Transverse colon (tissue), 4 donors: ENCODE measurements around the gene F13A1.

Experiments
- EP300 ChIP-seq: sonication (generic); formaldehyde crosslinking; IDR thresholded peaks from one replicate; pipeline ENCODE4 v1.6.1; 2017; ENCODE audit warnings: antibody characterized with exemption, low read depth
- POLR2A ChIP-seq: fragments of 450-650 bp; IDR thresholded peaks from one replicate; pipeline ENCODE4 v1.6.1; 2016; ENCODE audit warnings: antibody characterized with exemption, mild to moderate bottlenecking, moderate library complexity
- POLR2AphosphoS5 ChIP-seq, 3 donors: sonication (generic); formaldehyde crosslinking; IDR thresholded peaks; one replicate each; pipeline ENCODE4 v1.6.1; 2016; ENCODE audit warnings: antibody characterized with exemption in 3 of 3
- TF ChIP-seq, protein P1 (sequence below), 5 experiments: fragments of 200-600 bp in 3 of 5; fragments of 450-650 bp in 2 of 5; sonication (generic) in 3 of 5; IDR thresholded peaks; 1 replicate in 2 of 5; 2 replicates in 3 of 5; pipeline ENCODE4 v1.5.1; 2016 to 2017; ENCODE audit warnings: antibody characterized with exemption in 5 of 5, inconsistent platforms in 3 of 5, mild to moderate bottlenecking in 2 of 5, moderate library complexity in 1 of 5

DNA sequence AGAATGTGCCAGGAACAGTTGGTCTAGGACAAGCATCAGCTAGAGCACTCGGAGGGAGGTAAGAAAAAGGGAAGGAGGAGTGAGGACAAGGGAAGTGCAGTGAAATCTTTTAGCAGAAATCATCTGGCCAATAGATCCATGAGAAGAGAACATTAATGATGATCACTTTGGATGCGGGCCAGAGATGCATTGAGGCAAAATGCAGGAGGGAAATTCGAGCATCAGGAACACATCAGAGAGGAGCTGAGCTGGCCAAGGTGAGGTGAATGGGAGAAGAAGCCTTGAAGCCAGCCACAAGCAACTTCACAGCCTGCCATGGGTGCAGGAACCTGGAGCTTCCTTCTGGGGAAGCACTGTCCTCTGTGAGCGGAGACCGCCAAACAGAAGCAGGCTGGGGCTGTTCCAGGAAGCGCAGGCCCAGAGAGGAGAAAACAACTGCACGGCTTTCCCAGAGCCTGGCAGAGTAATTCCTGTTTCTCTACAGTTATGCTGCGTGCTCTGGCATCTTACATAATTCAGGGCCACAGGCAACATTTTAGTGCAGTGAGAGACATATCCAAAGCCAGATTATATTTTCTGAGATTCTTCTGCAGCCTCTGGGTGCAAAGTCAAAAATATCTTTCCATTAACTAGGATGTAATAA lies 143.8 kb downstream of the F13A1 start:
- TF ChIP-seq, protein P1, sequence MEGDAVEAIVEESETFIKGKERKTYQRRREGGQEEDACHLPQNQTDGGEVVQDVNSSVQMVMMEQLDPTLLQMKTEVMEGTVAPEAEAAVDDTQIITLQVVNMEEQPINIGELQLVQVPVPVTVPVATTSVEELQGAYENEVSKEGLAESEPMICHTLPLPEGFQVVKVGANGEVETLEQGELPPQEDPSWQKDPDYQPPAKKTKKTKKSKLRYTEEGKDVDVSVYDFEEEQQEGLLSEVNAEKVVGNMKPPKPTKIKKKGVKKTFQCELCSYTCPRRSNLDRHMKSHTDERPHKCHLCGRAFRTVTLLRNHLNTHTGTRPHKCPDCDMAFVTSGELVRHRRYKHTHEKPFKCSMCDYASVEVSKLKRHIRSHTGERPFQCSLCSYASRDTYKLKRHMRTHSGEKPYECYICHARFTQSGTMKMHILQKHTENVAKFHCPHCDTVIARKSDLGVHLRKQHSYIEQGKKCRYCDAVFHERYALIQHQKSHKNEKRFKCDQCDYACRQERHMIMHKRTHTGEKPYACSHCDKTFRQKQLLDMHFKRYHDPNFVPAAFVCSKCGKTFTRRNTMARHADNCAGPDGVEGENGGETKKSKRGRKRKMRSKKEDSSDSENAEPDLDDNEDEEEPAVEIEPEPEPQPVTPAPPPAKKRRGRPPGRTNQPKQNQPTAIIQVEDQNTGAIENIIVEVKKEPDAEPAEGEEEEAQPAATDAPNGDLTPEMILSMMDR (IDR thresholded peaks at IDR 0.05), result no peak
- TF ChIP-seq EP300, result no peak
- TF ChIP-seq POLR2A, result no peak
- no peak for TF ChIP-seq POLR2AphosphoS5 (IDR thresholded peaks at IDR 0.05)
